Tibial artery (tissue), 4 donors: ENCODE data around the gene TATDN2.

ENCODE experiments used
- DNase-seq, 2 donors: peaks; one replicate each; pipeline ENCODE4 v3.0.0-alpha.2; 2019
- H3K27ac ChIP-seq, 2 donors: fragments of 200-600 bp; sonication (generic) in 1 of 2; 1 replicate in 1 of 2; 2 replicates in 1 of 2; pipeline ENCODE4 v1.5.1; 2018 to 2019; ENCODE audit warnings: mild to moderate bottlenecking in 1 of 2
- H3K27me3 ChIP-seq, 2 donors: fragments of 200-600 bp; sonication (generic) in 1 of 2; one replicate each; pipeline versions ENCODE4 v1.5.1 to v1.6.0; 2016 to 2019
- H3K36me3 ChIP-seq, 3 donors: fragments of 200-600 bp; sonication (generic) in 2 of 3; one replicate each; pipeline ENCODE4 v1.5.1; 2016 to 2019; ENCODE audit warnings: mild to moderate bottlenecking in 2 of 3
- H3K4me1 ChIP-seq, 4 donors: fragments of 200-600 bp; sonication (generic) in 2 of 4; 1 replicate in 3 of 4; 2 replicates in 1 of 4; pipeline ENCODE4 v1.5.1; 2016 to 2019
- H3K4me3 ChIP-seq, 2 donors: fragments of 200-600 bp; sonication (generic) in 1 of 2; 1 replicate in 1 of 2; 2 replicates in 1 of 2; pipeline ENCODE4 v1.5.1; 2018 to 2019; ENCODE audit warnings: mild to moderate bottlenecking in 2 of 2
- H3K9me3 ChIP-seq, 3 donors: fragments of 200-600 bp; sonication (generic) in 1 of 3; one replicate each; pipeline ENCODE4 v1.5.1; 2016 to 2019
- CTCF ChIP-seq, 2 experiments: fragments of 200-600 bp in 1 of 2; fragments of 450-650 bp in 1 of 2; IDR thresholded peaks; one replicate each; pipeline ENCODE4 v1.5.1; 2017 to 2019; ENCODE audit warnings: antibody characterized with exemption in 2 of 2, mild to moderate bottlenecking in 1 of 2, moderate library complexity in 1 of 2
- intact Hi-C: fragments of 100-400 bp; cut with DNase I; formaldehyde crosslinking; loops from one replicate; pipeline ENCODE4 v1.15.0; 2023; ENCODE audit warnings: low total_unique reads

The TATDN2 gene

GRCh38 chr3:10303105-10303504, 54.8 kb downstream of the TATDN2 start:
- Histone ChIP-seq H3K36me3 (peaks cover 71 to 89% (median 85%) of the 10 kb centered on the region in 3 donors), H3K4me1 (no peaks in the 10 kb centered on the region), H3K4me3 (no peak overlapping the region), H3K9me3 (no peaks in the 10 kb centered on the region), H3K27ac (no peak overlapping the region), H3K27me3 (no peaks in the 10 kb centered on the region)
- intact Hi-C loops = no loop called here
- DNase-seq = no peak
- TF ChIP-seq CTCF (IDR thresholded peaks at IDR 0.05) = no peak

GRCh38 chr3:10303785-10304184, 55.5 kb downstream of the TATDN2 start:
- no peak for DNase-seq
- intact Hi-C loops = no loop called here
- H3K9me3 ChIP-seq = no peaks in the 10 kb centered on the region

GRCh38 chr3:10304905-10305304, 56.6 kb downstream of the TATDN2 start:
- H3K27me3 ChIP-seq = no peaks in the 10 kb centered on the region
- H3K9me3 ChIP-seq = no peaks in the 10 kb centered on the region
- H3K4me3 ChIP-seq = no peak overlapping the region
- intact Hi-C loops = no loop called here
- DNase-seq = no peak
- peaks cover 80 to 96% (median 94%) of the 10 kb centered on the region in 3 donors for H3K36me3 ChIP-seq
- H3K4me1 ChIP-seq = no peaks in the 10 kb centered on the region
- no peak for TF ChIP-seq CTCF (IDR thresholded peaks at IDR 0.05)
- H3K27ac ChIP-seq = no peak overlapping the region

More at GRCh38 chr3:10303785-10304184, 55.5 kb downstream of the TATDN2 start:
- Histone ChIP-seq H3K27ac (no peak overlapping the region), H3K4me3 (no peak overlapping the region), H3K4me1 (no peaks in the 10 kb centered on the region), H3K36me3 (peaks cover 78 to 93% (median 88%) of the 10 kb centered on the region in 3 donors), H3K27me3 (no peaks in the 10 kb centered on the region)
- no peak for TF ChIP-seq CTCF (IDR thresholded peaks at IDR 0.05)

DNA sequence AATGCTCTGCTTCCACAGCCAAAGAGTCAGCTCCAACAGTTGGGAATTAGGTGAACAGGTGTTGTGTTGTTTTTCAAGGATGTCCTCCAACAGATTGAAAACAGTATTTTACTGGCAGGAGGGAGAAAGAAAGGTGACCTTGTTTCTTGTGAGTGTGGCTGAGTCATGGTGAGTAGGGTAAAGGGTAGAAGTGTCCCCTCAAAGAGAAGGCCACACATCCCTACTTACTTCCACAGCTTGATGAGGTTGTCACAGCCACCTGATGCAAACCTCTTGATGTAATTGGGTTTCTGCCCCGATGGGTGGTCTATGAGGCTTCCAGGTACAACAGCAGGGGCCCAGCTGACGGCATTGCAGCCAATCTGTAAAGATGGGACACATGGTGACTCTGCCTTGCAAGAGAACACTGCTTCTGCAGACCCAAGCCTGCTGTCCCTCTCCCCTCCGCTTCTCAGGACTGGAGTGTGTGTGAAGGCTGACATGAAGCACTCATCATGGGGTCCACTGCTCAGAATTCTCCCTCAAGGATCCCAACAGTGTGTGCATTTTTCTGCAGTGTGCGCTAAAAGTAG, 57.2 kb downstream of the TATDN2 start:
- H3K36me3 ChIP-seq = peaks cover 80 to 96% (median 92%) of the 10 kb centered on the region in 3 donors
- no peaks in the 10 kb centered on the region for H3K4me1 ChIP-seq
- no peak for DNase-seq
- intact Hi-C loops = no loop called here
- TF ChIP-seq CTCF (IDR thresholded peaks at IDR 0.05) = no peak
- H3K27me3 ChIP-seq = no peaks in the 10 kb centered on the region
- no peaks in the 10 kb centered on the region for H3K9me3 ChIP-seq
- H3K27ac ChIP-seq = no peak overlapping the region
- H3K4me3 ChIP-seq = no peak overlapping the region

DNA sequence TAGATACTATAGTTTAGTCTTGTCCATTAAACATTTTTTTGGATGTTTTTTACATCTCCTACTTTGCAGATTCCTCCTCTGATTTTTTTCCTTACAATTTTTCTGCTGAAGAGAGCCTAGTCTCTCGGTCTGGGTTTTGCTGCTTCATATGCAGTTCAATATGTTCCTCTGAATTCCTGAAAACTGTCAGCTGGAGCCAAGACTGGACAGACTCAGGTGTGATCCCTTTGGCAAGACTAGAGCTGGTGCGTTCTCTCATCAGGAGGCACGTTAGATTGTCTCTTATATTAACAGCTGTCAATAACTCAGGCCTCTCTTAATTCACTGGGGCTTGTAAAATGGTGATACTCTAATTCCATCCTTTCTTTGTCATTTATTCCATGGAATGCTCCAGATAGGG, 57.9 kb downstream of the TATDN2 start:
- Histone ChIP-seq H3K27me3 (no peaks in the 10 kb centered on the region), H3K9me3 (no peaks in the 10 kb centered on the region), H3K4me3 (no peak overlapping the region), H3K36me3 (peaks cover 84 to 96% (median 92%) of the 10 kb centered on the region in 3 donors), H3K4me1 (no peaks in the 10 kb centered on the region), H3K27ac (no peak overlapping the region)
- no peak for TF ChIP-seq CTCF (IDR thresholded peaks at IDR 0.05)
- intact Hi-C loops = no loop called here
- DNase-seq = no peak

DNA sequence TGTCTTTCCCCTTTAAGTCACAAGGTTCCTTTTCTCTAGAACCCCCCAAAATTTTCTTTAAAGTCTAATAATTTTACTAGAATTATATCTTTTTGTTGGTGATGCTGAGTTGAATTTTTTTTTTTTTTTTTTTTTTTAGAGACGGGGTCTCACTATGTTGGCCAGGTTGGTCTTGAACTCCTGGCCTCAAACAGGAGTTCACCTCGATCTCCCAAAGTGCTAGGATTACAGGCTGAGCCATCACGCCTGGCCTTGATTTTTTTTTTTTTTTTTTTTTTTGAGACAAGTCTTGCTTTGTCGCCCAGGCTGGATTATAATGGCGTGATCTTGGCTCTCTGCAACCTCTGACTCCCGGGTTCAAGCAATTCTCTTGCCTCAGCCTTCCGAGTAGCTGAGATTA, 60.4 kb downstream of the TATDN2 start:
- Histone ChIP-seq H3K4me3 (no peak overlapping the region), H3K4me1 (no peaks in the 10 kb centered on the region), H3K36me3 (peaks cover 83 to 96% (median 92%) of the 10 kb centered on the region in 3 donors), H3K9me3 (no peaks in the 10 kb centered on the region), H3K27ac (no peak overlapping the region), H3K27me3 (no peaks in the 10 kb centered on the region)
- no peak for DNase-seq
- no peak for TF ChIP-seq CTCF (IDR thresholded peaks at IDR 0.05)
- intact Hi-C loops = no loop called here
